Activated CD4-positive, alpha-beta T cell treated with anti-CD3 and anti-CD28 coated beads, Interleukin-2, amount 50 U/mL, for 48 hours (primary cell): ENCODE measurements around the gene GSTO1.
"Not testable (repeated sequence)": the region's sequence is repeated elsewhere in the genome, so short reads cannot be mapped to it uniquely, and the experiment has no call there.

Source experiments
- DNase-seq, 2 experiments: peaks; one replicate each; pipeline ENCODE4 v3.0.0-alpha.2; 2020

Gene GSTO1

GRCh38 chr10:104254493-104255310 is at the start of gene GSTO1:
Gene GSTO1, plus strand, starts transcription at chr10:104254892. Its CDS starts 37 bp downstream, at chr10:104254929.
- peak; percentile 70 to 76 for DNase-seq

- no peak for DNase-seq
These were observed 46.0 kb upstream of the GSTO1 start for GRCh38 chr10:104208730-104209129.

GRCh38 chr10:104209575-104210198 is 45.0 kb upstream of the GSTO1 start:
- DNase-seq = peak; percentile 21 to 35

- DNase-seq = no peak
These were observed 38.1 kb upstream of the GSTO1 start for GRCh38 chr10:104216631-104217030.

- no peak for DNase-seq
These were observed 35.9 kb upstream of the GSTO1 start for GRCh38 chr10:104218751-104219150.

- DNase-seq = no peak
These were observed 34.2 kb upstream of the GSTO1 start for GRCh38 chr10:104220522-104220921.

GRCh38 chr10:104223304-104223703 is 31.4 kb upstream of the GSTO1 start:
- DNase-seq = no peak

- DNase-seq = no peak
These were observed 24.2 kb upstream of the GSTO1 start for GRCh38 chr10:104230490-104230889.

- DNase-seq = peak; percentile 99
These were observed 22.7 kb upstream of the GSTO1 start, which contains the start of gene CFAP43 for GRCh38 chr10:104231784-104232612. Gene CFAP43, minus strand, starts transcription at chr10:104232364. Its CDS starts 118 bp downstream, at chr10:104232246.

- no peak for DNase-seq
These were observed 22.0 kb upstream of the GSTO1 start for GRCh38 chr10:104232613-104233102.

GRCh38 chr10:104233817-104234216 is 20.9 kb upstream of the GSTO1 start:
- DNase-seq = no peak

GRCh38 chr10:104234934-104235333 is 19.8 kb upstream of the GSTO1 start:
- DNase-seq = no peak

GRCh38 chr10:104235801-104236200 is 18.9 kb upstream of the GSTO1 start:
- DNase-seq = no peak

GRCh38 chr10:104240078-104240477 is 14.6 kb upstream of the GSTO1 start:
- no peak for DNase-seq

GRCh38 chr10:104242545-104242944 is 12.1 kb upstream of the GSTO1 start:
- DNase-seq = no peak

GRCh38 chr10:104243009-104243408 is 11.7 kb upstream of the GSTO1 start:
- not testable (repeated sequence) for DNase-seq

GRCh38 chr10:104243512-104243911 is 11.2 kb upstream of the GSTO1 start:
- DNase-seq = no peak

GRCh38 chr10:104245066-104245632 is 9.5 kb upstream of the GSTO1 start:
- DNase-seq = no peak

GRCh38 chr10:104246976-104247375 is 7.7 kb upstream of the GSTO1 start:
- DNase-seq = no peak

- DNase-seq = no peak
These were observed 7.1 kb upstream of the GSTO1 start for GRCh38 chr10:104247513-104248146.

GRCh38 chr10:104248931-104249330 is 5.8 kb upstream of the GSTO1 start:
- not testable (repeated sequence) for DNase-seq

GRCh38 chr10:104250371-104250770 is 4.3 kb upstream of the GSTO1 start:
- no peak for DNase-seq
